Suprapubic skin (tissue), 3 donors: ENCODE results near the gene COP1.

Experiments
- POLR2AphosphoS5 ChIP-seq, 3 donors: sonication (generic); formaldehyde crosslinking; IDR thresholded peaks; one replicate each; pipeline ENCODE4 v1.6.1; 2017; ENCODE audit warnings: antibody characterized with exemption in 3 of 3
- TF ChIP-seq, protein P1 (sequence below), 2 donors: fragments of 200-600 bp in 1 of 2; fragments of 450-650 bp in 1 of 2; sonication (generic) in 1 of 2; IDR thresholded peaks; one replicate each; pipeline ENCODE4 v1.5.1; 2016 to 2019; ENCODE audit warnings: antibody characterized with exemption in 2 of 2, mild to moderate bottlenecking in 1 of 2, moderate library complexity in 1 of 2

DNA sequence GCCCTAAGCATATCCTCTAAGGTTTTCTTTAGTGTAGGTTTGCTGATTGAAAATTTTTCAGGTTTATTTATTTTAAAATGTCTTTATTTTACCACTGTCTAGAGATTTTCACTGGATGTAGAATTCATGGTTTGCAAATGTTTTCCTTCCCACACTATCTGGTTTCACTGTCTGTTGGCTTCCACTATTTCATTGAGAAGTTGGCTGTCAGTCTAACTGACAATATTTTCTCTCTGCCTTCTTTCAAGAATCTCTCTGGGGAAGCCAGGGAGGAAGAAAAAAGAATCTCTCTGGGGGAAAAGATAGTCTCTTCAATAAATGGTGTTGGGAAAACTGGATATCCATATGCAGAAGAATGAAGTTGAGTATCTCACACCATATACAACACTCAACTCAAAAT lies 226.0 kb downstream of the COP1 start:
- no peak for TF ChIP-seq POLR2AphosphoS5 (IDR thresholded peaks at IDR 0.05)
- TF ChIP-seq, protein P1, sequence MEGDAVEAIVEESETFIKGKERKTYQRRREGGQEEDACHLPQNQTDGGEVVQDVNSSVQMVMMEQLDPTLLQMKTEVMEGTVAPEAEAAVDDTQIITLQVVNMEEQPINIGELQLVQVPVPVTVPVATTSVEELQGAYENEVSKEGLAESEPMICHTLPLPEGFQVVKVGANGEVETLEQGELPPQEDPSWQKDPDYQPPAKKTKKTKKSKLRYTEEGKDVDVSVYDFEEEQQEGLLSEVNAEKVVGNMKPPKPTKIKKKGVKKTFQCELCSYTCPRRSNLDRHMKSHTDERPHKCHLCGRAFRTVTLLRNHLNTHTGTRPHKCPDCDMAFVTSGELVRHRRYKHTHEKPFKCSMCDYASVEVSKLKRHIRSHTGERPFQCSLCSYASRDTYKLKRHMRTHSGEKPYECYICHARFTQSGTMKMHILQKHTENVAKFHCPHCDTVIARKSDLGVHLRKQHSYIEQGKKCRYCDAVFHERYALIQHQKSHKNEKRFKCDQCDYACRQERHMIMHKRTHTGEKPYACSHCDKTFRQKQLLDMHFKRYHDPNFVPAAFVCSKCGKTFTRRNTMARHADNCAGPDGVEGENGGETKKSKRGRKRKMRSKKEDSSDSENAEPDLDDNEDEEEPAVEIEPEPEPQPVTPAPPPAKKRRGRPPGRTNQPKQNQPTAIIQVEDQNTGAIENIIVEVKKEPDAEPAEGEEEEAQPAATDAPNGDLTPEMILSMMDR (IDR thresholded peaks at IDR 0.05), result no peak
